HG03575 (cell line): ENCODE measurements around the gene GABRR3.

Source experiments
- ATAC-seq: cut with Tn5 transposase; IDR thresholded peaks from one replicate; pipeline ENCODE4 v1.9.1; 2021; ENCODE audit not compliant: unreplicated experiment, insufficient number of reproducible peaks, low FRiP score; ENCODE audit errors: extremely low read depth

GABRR3 gene

GRCh38 chr3:97937205-97937604 is 97.9 kb downstream of the GABRR3 start:
- no peak for ATAC-seq

- no peak for ATAC-seq
Observed at GRCh38 chr3:97935842-97936241, 99.3 kb downstream of the GABRR3 start.
